ENCODE results near the gene ATXN2L.
A peak's percentile ranks its signal among the peaks of the same experiment; 100 is the strongest.
"Not testable (repeated sequence)": the region's sequence is repeated elsewhere in the genome, so short reads cannot be mapped to it uniquely, and the experiment has no call there.

The ATXN2L gene

DNA sequence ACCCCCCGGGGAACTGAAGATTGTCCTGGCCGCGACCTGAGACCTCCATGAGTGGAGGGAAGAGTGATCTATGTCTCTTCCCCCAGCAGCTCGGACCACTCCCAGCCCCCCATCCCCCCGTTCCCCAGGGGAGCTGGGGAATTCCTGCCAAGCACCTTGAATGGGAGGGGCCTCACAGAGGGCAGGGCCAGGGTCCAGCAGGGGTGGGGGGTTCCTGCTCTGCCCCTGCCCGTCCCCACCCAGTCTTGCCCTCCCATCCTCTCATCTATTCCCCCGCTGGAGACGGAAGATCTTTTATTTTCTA is 13.9 kb downstream of the ATXN2L start:
- DNase-seq (ENCODE audit: low spot score): no peak

DNA sequence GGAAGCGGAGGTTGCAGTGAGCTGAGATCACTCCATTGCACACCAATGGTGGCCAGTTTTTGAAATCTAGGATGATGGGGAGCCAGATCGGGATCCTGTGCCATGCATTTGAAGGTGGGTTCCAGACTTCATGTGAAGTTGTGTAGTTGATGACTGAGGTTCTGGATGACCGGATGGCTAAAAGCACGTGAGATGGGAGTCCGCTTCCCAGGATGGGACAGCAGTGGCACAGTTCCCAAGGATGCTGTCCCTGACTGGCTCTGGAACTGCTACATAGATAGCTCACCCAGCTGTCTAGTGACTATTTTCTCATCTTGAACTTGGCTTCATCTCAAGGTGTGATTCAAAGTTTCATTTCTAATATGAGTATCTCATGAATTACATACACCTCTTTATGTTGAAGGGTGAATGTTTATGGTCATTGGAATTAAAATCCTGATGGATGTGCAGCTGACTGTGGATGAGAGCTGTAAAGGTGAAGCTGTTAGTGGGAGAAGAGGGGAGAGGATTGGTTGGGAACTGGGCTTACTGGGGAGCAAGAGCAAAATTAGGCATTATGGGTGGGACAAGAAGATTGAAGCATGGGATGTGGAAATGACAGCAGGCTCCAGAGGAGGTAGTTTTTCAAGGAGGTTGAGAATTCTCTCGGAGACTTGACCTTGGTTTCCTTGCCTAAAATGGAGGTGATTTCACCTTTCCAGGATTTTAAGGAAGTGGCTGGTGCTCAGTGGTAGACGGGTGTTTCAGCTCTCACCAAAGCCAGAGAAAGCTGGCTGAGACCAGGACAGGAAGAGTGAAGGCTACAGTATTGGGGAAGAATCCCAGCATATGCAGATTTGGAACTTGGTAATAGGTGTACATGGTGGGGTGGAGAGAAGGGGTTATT is 15.1 kb downstream of the ATXN2L start:
- DNase-seq (ENCODE audit: low spot score): no peak

DNA sequence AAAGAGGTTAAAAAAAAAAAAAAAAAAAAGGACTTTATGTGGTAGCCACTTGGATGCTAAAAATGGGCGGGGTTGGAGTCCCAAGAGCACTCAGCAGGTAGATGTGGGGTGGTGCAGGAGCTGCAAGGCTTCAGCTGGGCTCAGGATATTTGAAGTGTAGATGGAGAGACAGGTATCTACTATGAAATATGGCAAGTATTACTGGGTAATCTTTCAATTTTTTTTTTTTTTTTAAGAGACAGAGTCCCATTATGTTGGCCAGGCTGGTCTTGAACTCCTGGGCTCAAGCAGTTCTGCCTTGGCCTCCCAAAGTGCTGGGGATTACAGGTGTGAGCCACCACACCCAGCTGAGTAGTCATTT is 15.7 kb downstream of the ATXN2L start:
- DNase-seq (ENCODE audit: low spot score): no peak

DNA sequence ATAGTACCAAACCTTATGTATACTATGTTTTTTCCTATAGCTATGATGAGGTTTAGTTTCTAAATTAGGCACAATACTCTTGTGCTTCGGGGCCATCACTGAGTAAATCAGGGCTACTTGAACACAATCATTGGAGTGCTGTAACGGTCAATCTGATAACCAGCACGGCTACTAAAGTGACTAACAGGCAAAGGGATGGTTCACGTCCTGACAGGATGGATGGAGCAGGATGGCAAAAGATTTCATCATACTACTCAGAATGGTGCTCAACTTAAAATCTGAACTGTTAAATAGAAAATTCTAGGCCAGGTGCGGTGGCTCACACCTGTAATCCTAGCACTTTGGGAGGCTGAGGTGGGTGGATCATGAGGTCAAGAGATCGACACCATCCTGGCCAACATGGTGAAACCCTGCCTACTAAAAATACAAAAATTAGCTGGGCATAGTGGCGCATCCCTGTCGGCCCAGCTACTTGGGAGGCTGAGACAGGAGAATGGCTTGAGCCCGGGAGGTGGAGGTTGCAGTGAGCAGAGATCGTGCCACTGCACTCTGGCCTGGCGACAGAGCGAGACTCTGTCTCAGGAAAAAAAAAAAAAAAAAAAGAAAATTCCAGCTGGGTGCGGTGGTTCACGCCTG is 16.3 kb downstream of the ATXN2L start:
- no peak for DNase-seq (ENCODE audit: low spot score)

DNA sequence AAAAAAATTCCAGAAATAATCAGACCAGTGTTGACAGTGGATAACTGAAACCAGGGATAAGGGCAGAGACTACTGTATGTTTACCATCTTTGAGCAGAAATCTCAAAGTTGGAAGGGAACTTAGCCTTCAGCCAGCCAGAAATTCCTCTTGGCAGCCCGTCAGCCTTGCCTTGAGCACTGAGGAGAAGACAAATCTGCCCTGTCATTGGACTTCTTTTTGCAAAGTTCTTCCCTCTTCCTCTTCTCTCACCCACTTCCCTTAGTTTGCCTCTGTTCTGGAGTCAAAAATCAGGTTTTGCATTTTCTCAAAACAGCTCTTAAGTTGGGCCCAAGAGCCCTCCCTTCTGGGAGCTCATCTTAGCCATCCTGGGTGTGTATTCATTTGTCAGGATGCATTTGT is 17.1 kb downstream of the ATXN2L start:
- no peak for DNase-seq (ENCODE audit: low spot score)

DNA sequence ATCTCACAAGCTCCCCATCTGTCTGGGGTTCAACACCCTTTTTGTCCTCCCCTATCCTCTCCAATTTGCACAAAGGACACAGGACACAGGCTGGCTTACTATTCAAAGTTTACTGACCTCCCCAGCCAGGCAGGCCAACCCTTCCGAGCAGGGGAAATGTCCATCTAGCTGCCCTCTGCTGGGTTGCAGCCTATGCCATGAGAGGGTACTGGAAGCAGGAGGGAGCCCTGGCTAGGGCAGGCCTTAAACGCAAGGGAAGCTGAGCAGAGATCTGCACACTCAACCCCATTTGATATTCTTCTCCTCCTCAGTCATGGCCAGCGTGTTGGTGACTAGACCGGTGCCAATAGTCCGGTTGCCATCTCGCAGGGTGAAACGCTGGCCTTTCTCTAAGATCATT is 19.9 kb downstream of the ATXN2L start:
- no peak for DNase-seq (ENCODE audit: low spot score)

DNA sequence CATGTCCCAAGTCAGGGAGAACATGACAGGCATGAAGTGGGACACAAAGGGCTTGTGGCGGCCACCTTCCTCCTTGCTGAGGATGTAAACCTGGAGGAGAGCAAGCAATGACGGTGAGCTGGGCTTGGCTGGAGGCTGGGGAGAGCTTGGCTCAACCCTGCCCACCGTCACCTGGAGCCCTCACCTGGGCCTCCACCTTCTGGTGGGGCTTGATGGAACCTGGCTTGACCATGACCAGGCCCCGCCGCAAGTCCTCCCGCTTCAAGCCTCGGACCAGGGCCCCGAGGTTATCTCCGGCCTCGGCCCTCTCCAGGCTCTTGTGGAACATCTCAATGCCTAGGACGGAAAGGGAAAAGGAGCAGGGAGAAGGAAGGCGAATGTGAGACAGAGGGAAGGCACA is 21.0 kb downstream of the ATXN2L start:
- no peak for DNase-seq (ENCODE audit: low spot score)

DNA sequence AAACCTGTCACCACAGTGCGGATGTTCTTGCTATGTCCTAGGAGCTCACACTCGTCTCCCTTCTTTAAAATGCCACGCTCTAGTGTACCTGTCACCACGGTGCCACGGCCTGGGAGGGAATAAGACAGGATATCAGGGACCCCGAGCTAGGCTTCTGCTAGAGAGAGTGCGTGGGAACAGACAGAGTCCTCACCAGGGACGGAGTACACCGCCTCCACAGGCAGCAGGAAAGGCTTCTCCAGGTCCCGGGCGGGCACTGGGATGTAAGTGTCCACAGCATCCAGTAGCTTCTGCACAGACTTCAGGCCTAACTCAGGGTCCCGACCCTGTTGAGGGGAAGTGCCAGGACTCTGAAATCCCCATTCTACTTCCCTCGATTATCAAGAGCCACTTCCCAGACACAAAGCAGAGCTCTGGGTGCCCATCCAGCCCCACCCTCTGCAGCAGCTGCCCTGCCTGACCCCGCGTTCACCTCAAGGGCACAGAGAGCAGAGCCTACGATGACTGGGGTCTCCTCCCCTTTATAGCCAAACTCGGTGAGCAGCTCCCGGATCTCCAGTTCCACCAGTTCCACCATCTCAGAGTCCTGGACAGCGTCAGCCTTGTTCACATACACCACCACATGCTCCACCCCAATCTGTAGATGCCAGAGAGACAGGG is 21.6 kb downstream of the ATXN2L start:
- no peak for DNase-seq (ENCODE audit: low spot score)

DNA sequence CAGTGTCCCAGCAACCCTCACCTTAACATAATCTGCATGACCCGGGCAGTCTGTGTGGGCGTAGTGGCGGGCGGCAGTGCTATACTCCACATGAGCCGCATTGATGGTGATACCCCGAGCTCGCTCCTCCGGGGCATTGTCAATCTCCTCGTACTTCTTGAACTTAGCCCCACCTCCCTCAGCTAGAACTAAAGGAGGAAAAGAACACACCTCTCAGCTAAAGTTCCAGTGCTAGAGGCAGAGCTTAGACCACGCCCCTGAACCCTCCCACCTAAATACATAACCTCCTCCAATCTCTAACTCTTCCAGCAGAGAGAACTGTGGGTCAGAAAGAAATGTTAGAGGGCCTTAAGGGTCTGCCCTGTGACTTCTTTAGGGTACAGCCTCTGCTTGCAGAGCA is 22.5 kb downstream of the ATXN2L start:
- DNase-seq (ENCODE audit: low spot score): peak; percentile 40

DNA sequence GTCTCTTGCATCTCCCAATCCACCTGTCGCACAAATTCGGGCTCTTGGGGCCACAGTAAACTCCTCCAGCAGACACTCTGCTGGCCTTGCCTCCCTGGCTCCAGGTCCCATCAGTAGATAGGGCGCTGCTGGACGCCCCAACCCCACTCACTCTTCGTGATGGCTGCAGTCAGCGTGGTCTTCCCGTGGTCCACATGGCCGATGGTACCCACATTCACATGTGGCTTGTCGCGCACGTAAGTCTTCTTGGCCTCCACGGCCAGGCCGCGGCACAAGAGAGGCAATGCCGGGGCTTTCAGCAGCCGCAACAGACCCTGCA is 22.9 kb downstream of the ATXN2L start:
- no peak for DNase-seq (ENCODE audit: low spot score)

DNA sequence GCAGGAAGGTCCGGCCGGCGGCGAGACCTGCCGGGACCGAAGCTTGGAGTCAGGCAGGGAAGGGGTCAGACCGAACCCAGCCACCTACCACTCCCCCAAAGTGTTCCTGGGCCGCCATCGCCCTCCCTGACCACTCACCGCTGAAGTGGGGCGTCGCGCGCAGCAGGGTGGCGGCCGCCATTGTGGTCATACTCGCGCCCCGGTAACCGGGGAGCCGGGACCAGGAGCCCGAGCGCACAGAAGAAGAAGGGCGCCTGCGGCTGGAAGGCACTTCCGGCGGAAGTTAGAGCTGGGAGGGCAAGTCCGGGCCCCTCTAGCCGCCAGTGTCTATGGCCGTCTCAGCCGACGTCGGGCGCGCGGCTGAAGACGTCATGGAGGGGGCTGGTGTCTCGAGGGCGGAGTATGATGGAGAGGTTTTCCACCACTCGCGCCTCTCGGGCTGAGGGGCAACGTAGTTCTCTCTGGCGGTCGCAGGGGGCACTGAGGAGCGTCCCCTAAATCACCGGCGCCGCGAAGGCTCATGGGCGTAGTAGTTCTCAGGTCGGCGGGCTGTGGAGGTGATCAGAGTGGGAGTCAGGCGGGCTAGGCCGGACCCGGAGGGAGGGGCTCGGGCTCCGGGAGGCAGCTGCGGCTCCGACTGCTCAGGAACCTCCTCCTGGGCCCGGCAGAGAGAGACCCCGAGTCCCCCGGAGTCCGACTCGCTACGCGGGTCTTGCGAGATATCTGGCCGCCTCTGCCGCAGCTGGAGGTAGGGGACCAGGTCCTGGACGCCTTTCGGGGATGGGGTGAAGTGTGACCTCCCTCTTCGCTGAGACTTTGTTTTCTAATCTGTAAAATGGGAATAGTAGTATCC is 23.5 kb downstream of the ATXN2L start, which contains the start of gene TUFM:
Gene TUFM, minus strand, starts transcription at position 269 of the 853 bp plus-strand sequence. Its CDS starts 79 bp downstream, at position 190.
- peak; percentile 97 for DNase-seq (ENCODE audit: low spot score)

DNA sequence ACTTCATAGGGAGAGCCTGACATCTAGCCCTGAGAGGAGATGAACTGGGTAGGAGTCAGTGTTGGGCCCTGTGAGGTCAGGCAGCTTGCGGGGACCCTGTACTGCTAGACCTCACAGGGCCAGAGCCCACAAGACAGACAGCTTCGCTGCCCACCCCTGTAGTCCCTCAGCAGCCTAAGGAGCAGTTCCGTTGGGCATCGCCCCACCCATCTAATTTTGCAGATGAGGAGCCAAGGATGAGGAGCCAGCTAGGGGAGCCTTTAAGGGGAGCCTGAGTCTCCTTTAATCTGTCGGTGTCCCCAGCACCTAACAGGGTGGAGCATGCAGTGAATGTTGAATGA is 24.1 kb downstream of the ATXN2L start:
- no peak for DNase-seq (ENCODE audit: low spot score)

DNA sequence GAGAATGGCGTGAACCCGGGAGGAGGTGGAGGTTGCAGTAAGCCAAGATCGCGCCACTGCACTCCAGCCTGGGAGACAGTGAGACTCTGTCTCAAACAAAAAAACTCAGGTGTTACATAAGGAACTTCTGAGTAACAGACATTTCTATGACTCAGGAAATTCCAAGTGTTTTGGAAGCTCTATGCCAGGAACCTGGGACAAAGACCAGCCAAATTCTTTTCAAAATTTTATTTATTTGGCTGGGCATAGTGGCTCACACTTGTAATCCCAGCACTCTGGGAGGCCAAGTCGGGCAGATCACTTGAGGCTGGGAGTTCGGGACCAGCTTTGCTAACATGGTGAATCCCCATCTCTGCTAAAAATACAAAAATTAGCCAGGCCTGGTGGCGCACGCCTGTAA is 35.6 kb downstream of the ATXN2L start:
- no peak for DNase-seq (ENCODE audit: low spot score)

DNA sequence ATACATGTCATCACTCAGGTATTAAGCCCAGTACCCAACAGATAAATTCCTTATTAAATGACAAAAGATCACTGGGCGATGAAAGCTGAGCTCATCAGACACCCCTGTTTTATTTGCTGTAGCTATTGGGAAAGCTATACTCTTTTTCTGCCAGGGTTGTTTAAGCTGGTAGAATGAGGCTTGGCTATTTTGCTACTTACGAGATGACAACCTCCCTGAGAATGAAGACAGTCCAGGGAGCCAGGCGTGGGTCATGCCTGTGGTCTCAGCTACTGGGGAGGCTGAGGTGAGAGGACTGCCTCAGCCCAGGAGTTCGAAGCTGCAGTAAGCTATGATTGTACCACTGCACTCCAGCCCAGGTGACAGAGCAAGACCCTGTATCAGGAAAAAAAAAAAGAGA is 36.5 kb downstream of the ATXN2L start:
- DNase-seq (ENCODE audit: low spot score): no peak

DNA sequence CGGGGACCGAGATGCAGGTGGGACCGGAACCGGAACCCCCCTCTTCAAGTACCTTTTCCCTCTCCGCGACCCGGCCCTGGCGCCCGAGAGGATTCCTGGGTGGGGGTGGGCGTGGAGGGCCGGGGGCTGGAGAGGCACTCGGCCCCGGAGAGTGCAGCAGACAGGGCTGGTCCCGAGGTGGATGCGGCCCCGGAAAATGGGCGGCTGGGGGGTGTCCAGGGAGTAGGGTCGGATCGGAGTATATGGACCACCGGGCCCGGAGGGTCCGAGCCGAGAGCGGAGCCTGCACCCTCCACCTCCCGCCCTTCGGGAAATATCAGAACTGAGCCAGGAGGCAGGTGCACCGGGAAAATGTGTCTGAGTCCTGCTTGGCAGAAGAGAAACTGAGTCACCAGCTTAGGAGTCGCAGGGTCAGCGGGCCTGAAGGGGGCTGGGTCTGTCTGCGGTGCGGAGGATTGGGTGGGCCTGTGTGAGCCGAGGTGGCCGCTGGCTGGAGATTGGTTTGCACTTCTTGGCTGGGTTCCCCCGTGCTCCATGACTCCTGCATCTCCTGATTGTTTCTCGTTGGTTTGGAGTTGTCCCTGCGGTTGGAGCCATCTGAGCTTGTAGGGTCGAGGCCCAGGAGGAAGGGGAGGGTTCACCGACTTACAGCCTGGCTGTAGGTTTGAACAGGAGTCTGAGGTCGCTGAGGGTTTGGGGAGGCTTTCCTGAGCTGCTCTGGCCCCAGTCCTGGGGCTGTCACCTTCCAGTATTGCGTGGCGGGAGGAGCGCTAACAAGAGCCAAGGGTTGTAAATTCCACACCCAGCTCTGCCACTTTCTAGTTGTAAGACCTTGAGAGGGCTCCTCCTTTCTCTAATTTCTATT is 41.4 kb downstream of the ATXN2L start:
- DNase-seq (ENCODE audit: low spot score): no peak

DNA sequence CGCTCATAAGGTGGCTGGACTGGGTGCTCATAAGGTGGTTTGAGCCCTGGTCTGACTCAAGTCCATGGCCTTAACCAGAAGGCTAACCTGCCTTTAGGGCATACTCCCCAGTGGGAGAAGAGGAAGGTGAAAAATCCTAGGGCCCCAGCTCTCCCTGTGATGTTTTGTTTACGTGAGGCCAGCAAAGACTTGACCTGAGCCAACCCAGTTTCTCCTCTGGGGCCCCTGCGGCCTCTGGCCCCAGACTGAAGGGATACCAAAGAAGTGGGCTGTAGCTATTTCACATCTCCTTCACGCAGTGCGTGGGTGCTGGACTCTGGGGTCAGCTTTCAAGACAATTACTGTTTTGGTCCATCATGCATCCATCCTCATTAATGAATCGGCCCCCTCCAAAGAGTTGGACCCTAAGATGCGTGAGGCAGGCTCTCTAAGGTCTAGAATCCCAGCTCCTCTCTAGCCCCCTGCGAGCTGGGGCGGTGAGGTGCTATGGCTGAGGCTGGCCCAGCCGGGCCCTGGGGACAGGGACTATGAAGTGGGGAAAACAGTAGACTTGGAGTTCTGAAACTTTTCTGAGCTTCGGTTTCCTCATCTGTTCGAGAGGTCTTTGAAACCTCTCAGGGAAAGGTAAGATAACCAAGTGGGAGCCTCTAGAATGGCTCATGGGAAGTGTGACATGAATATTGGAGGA is 42.3 kb downstream of the ATXN2L start:
- no peak for DNase-seq (ENCODE audit: low spot score)

DNA sequence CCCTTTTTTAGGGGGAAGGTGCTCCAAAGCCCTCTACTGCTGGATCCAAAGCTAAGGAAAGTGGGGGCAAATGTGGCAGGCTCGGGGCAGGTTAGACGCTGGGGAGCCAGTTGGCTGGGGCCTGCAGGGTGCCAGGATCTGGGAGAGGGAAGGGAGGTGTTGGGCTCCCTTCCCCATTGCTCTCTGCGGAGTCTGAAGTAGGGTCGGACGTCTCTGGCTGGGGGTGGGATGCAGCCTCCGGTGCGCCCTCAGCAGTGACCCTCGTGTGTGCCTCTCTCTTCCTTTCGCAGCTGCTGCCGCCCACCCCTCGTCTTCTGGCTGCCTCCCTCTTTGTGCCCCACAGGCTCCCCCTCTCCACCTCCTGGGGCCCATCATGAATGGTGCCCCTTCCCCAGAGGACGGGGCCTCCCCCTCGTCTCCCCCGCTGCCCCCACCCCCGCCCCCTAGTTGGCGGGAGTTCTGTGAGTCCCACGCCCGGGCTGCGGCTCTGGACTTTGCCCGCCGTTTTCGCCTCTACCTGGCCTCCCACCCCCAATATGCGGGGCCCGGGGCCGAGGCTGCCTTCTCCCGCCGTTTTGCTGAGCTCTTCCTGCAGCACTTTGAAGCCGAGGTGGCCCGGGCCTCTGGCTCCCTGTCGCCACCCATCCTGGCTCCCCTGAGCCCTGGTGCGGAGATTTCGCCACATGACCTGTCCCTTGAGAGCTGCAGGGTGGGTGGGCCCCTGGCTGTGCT is 43.1 kb downstream of the ATXN2L start:
- no peak for DNase-seq (ENCODE audit: low spot score)

DNA sequence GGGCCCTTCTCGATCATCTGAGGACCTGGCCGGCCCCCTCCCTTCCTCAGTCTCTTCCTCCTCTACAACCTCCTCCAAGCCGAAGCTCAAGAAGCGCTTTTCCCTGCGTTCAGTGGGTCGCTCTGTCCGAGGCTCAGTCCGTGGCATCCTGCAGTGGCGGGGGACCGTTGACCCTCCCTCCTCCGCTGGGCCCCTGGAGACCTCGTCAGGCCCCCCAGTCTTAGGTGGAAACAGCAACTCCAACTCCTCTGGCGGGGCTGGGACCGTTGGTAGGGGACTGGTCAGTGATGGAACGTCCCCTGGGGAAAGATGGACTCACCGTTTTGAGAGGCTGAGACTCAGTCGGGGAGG is 43.6 kb downstream of the ATXN2L start:
- DNase-seq (ENCODE audit: low spot score): no peak

DNA sequence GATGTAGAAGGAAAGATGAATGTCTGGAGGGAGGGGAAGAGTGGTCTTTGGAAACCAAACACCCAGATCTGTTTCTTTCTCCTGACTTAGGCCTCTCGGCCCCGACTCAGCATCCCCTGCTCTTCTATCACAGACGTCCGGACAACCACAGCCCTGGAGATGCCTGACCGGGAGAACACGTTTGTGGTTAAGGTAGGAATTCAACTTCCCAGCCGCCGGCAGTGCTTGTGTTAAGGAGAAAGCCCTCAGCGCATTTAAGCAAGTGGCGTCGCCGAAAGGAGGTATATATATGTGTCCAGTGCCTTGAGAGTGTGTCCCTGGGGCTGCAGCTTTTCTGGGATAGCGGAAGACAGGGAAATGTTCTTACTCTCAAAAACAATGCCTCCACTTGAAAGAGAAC is 44.4 kb downstream of the ATXN2L start:
- DNase-seq (ENCODE audit: low spot score): no peak

DNA sequence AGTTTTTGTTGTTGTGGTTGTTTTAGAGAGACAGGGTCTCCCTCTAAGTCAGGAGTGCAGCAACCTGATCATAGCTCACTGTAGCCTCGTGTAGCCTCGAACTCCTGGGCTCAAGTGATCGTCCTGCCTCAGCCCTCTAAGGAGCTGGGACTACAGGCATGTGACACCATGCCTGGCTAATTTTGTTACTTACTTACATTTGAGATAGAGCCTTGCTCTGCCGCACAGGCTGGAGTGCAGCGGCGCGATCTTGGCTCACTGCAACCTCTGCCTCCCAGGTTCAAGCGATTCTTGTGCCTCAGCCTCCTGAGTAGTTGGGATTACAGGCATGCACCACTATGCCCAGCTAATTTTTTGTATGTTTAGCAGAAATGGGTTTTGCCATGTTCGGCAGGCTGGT is 44.8 kb downstream of the ATXN2L start:
- DNase-seq (ENCODE audit: low spot score): not testable (repeated sequence)

DNA sequence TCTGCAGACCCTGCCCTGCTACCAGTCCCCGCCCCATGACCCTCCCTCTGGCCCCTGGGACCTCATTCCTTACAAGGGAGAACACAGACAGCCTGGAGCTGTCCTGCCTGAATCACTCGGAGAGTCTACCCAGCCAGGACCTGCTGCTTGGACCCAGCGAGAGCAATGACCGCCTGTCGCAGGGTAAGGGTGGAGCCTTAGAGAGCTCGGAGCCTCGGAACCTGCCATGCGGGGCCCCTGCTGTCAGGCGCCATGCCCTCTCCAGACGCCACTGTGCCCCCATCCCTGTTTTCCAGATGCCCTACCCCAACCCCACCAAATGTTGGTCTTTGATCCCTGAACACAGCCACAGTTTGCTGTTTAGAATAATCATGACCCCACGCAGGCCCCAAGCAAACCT is 46.4 kb downstream of the ATXN2L start:
- DNase-seq (ENCODE audit: low spot score): no peak

All from SW480 (cell line).